ENCODE results near the gene SLFN5.
"Not testable (repeated sequence)": the region's sequence is repeated elsewhere in the genome, so short reads cannot be mapped to it uniquely, and the experiment has no call there.

Gene SLFN5

DNA sequence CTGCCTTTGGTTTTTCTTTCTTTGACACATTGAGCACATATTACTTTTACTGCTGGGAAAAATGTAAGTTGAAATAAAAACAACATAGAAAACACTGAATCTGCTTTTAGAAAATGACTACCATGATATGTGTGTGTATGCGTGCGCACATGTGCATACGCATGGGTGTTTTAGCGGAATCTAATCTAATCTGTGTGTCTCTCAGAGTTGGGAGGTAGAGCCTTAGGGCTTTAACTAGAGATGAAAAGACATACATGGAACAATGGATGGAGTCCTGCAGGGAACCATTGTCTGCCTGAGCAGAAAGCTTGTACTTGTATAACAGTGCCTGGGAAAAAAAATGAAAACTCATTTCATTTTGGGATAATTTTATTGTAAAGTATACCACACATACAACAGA is 12.4 kb downstream of the SLFN5 start:
- TF ChIP-seq, protein P1, sequence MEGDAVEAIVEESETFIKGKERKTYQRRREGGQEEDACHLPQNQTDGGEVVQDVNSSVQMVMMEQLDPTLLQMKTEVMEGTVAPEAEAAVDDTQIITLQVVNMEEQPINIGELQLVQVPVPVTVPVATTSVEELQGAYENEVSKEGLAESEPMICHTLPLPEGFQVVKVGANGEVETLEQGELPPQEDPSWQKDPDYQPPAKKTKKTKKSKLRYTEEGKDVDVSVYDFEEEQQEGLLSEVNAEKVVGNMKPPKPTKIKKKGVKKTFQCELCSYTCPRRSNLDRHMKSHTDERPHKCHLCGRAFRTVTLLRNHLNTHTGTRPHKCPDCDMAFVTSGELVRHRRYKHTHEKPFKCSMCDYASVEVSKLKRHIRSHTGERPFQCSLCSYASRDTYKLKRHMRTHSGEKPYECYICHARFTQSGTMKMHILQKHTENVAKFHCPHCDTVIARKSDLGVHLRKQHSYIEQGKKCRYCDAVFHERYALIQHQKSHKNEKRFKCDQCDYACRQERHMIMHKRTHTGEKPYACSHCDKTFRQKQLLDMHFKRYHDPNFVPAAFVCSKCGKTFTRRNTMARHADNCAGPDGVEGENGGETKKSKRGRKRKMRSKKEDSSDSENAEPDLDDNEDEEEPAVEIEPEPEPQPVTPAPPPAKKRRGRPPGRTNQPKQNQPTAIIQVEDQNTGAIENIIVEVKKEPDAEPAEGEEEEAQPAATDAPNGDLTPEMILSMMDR (conservative IDR thresholded peaks at IDR 0.05; ENCODE audit: control insufficient read depth, insufficient read depth, low read depth, low read length) = no peak
- H3K4me3 ChIP-seq (ENCODE audit: control insufficient read depth, low read depth, low read length) = no peak overlapping the region
- DNase-seq (ENCODE audit: low read depth) = no peak

DNA sequence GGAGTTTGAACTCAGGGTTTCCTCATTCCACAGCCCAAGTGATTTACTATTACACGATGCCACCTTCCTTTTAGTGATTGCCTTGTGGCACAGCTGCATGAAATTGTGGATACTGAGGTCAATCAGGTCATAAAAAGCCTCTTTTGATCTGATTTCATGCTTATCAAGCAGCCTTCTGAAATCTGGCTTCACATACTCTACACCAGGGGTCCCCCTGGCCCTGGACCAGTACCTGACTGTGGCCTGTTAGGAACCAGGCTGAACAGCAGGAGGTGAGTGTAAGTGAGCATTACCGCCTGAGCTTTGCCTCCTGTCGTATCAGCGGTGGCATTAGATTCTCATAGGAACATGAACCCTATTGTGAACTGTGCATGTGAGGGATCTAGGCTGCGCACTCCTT is 13.8 kb downstream of the SLFN5 start:
- TF ChIP-seq, protein P1 (conservative IDR thresholded peaks at IDR 0.05; ENCODE audit: control insufficient read depth, insufficient read depth, low read depth, low read length) = no peak
- no peak for DNase-seq (ENCODE audit: low read depth)
- no peak overlapping the region for H3K4me3 ChIP-seq (ENCODE audit: control insufficient read depth, low read depth, low read length)

DNA sequence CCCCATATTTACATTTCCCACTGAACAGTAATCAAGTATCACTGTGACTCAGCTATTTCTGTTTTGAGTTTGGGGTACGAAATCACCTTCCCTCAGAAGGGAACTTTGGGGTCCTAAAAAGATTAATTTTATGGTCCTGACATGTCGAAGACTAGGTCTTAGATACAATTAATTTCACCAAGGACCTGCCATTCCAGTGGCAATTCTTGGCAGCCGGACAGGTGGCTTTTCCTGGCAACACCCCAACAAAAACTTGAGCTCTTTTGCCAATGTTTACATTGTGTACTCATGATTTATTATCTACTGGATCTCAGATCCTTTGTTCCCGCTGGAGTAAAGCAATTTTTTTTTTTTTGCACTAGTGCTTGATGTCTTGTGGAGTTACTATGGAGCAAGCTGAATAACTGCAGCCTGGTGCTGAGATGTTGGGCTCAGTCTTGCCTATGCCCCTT is 14.4 kb downstream of the SLFN5 start:
- peak; percentile 61 for DNase-seq (ENCODE audit: low read depth)
- no peak overlapping the region for H3K4me3 ChIP-seq (ENCODE audit: control insufficient read depth, low read depth, low read length)
- TF ChIP-seq, protein P1 (conservative IDR thresholded peaks at IDR 0.05; ENCODE audit: control insufficient read depth, insufficient read depth, low read depth, low read length) = no peak

DNA sequence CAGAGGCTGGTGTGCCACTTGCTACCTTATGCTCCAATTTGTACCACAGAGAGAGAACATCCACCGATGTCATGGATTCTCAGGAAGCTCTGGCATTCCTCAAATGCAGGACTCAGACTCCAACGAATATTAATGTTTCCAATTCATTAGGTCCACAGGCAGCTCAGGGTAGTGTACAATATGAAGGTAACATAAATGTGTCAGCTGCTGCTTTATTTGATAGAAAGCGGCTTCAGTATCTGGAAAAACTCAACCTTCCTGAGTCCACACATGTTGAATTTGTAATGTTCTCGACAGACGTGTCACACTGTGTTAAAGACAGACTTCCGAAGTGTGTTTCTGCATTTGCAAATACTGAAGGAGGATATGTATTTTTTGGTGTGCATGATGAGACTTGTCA is 16.1 kb downstream of the SLFN5 start:
- H3K4me3 ChIP-seq (ENCODE audit: control insufficient read depth, low read depth, low read length) = no peak overlapping the region
- DNase-seq (ENCODE audit: low read depth) = no peak
- TF ChIP-seq, protein P1 (conservative IDR thresholded peaks at IDR 0.05; ENCODE audit: control insufficient read depth, insufficient read depth, low read depth, low read length) = no peak

DNA sequence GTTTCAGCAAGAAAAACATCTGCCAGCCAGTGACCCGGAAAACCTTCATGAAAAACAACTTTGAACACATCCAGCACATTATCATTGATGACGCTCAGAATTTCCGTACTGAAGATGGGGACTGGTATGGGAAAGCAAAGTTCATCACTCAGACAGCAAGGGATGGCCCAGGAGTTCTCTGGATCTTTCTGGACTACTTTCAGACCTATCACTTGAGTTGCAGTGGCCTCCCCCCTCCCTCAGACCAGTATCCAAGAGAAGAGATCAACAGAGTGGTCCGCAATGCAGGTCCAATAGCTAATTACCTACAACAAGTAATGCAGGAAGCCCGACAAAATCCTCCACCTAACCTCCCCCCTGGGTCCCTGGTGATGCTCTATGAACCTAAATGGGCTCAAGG is 22.2 kb downstream of the SLFN5 start:
- TF ChIP-seq, protein P1 (conservative IDR thresholded peaks at IDR 0.05; ENCODE audit: control insufficient read depth, insufficient read depth, low read depth, low read length) = no peak
- H3K4me3 ChIP-seq (ENCODE audit: control insufficient read depth, low read depth, low read length) = no peak overlapping the region
- DNase-seq (ENCODE audit: low read depth) = no peak

DNA sequence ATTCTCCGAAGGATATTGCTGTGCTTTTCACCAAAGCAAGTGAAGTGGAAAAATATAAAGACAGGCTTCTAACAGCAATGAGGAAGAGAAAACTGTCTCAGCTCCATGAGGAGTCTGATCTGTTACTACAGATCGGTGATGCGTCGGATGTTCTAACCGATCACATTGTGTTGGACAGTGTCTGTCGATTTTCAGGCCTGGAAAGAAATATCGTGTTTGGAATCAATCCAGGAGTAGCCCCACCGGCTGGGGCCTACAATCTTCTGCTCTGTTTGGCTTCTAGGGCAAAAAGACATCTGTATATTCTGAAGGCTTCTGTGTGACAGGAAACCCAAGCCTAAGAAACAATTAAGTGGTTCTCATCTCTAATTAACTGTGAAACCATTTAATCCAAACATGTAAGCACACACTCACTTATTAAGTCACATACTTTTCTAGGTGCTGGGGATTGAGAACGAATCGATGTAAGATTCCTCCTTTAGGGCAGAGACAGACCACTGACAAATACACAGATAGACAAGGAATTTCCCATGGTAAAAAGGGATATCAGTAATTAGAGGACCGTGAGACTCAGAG is 22.8 kb downstream of the SLFN5 start:
- H3K4me3 ChIP-seq (ENCODE audit: control insufficient read depth, low read depth, low read length) = no peak overlapping the region
- no peak for DNase-seq (ENCODE audit: low read depth)
- TF ChIP-seq, protein P1 (conservative IDR thresholded peaks at IDR 0.05; ENCODE audit: control insufficient read depth, insufficient read depth, low read depth, low read length) = no peak

DNA sequence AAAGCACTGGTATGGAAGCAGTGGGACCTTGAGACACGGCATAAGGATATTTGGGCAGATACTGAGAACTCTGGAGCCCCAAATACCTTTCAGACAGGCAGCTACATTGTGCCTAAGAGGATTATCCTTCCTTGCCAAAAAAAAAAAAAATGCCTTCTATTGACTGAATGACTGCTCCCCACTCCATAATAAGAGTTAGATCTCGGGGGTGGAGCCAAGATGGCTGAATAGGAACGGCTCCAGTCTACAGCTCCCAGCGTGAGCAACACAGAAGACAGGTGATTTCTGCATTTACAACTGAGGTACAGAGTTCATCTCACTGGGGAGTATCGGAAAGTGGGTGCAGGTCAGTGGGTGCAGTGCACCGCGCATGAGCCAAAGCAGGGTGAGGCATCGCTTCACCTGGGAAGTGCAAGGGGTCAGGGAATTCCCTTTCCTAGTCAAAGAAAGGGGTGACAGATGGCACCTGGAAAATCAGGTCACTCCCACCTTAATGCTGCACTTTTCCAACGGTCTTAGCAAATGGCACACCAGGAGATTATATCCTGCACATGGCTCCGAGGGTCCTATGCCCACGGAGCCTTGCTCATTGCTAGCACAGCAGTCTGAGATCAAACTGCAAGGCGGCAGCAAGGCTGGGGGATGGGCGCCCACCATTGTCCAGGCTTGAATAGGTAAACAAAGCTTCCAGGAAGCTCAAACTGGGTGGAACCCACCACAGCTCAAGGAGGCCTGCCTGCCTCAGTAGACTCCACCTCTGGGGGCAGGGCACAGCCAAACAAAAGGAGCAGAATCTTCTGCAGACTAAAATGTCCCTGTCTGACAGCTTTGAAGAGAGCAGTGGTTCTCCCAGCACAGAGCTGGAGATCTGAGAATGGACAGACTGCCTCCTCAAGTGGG is 31.5 kb downstream of the SLFN5 start:
- not testable (repeated sequence) for DNase-seq (ENCODE audit: low read depth)

DNA sequence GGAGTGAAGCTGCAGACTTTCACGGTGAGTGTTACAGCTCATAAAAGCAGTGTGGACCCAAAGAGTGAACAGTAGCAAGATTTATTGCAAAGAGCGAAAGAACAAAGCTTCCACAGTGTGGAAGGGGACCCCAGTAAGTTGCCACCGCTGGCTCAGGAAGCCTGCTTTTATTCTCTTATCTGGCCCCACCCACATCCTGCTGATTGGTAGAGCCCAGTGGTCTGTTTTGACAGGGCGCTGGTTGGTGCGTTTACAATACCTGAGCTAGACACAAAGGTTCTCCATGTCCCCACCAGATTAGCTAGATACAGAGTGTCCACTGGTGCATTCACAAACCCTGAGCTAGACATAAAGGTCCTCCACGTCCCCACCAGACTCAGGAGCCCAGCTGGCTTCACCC is 35.6 kb downstream of the SLFN5 start:
- DNase-seq (ENCODE audit: low read depth); H3K4me3 ChIP-seq (ENCODE audit: control insufficient read depth, low read depth, low read length): not testable (repeated sequence)

More for the DNA sequence above, 31.5 kb downstream of the SLFN5 start:
- not testable (repeated sequence) for H3K4me3 ChIP-seq (ENCODE audit: control insufficient read depth, low read depth, low read length)

DNA sequence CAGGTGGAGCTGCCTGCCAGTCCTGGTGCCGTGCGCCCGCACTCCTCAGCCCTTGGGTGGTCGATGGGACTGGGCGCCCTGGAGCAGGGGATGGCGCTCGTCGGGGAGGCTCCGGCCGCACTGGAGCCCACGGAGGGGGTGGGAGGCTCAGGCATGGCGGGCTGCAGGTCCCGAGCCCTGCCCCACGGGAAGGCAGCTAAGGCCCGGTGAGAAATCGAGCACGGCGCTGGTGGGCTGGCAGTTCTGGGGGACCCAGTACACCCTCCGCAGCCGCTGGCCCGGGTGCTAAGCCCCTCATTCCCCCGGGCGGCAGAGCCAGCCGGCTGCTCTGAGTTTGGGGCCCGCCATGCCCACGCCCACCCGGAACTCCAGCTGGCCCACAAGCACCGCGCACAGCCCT is 36.0 kb downstream of the SLFN5 start:
- H3K4me3 ChIP-seq (ENCODE audit: control insufficient read depth, low read depth, low read length); DNase-seq (ENCODE audit: low read depth): not testable (repeated sequence)
